ENCODE measurements around the gene FBXW11.

DNA sequence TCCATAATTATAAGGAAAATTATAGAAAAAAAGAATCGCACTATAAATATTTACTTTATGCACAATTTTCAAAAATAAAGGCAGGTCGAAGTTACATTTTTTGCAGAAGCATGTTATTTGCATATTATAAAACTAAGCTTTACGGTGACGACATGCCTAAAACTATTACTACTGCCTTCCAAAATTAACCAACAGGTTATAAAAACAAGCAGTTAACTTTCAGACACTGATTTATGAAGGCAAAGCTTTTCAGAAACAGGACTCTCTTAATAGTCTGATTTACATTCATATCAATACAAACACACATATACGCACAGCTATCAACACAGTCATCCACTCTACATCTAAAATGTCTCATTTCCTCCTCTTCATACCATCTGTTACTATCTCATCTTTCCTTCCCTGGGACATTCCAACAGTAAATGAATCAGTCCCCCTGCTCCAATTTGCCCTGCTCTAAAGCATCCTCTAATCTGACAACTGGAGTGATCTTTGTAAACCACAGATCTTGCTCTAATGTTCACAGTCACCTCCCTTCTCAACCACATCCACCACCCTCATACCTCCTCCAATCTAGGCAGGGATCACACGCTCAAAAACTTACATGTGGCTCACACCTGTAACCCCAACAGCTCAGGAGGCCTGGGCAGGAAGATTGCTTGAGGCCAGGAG lies 21.6 kb downstream of the FBXW11 start:
- TF ChIP-seq POLR2A (IDR thresholded peaks at IDR 0.05) = no peak
- TF ChIP-seq, protein P1, sequence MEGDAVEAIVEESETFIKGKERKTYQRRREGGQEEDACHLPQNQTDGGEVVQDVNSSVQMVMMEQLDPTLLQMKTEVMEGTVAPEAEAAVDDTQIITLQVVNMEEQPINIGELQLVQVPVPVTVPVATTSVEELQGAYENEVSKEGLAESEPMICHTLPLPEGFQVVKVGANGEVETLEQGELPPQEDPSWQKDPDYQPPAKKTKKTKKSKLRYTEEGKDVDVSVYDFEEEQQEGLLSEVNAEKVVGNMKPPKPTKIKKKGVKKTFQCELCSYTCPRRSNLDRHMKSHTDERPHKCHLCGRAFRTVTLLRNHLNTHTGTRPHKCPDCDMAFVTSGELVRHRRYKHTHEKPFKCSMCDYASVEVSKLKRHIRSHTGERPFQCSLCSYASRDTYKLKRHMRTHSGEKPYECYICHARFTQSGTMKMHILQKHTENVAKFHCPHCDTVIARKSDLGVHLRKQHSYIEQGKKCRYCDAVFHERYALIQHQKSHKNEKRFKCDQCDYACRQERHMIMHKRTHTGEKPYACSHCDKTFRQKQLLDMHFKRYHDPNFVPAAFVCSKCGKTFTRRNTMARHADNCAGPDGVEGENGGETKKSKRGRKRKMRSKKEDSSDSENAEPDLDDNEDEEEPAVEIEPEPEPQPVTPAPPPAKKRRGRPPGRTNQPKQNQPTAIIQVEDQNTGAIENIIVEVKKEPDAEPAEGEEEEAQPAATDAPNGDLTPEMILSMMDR (IDR thresholded peaks at IDR 0.05) = no peak

Data from heart left ventricle (tissue), 13 donors.